SK-N-SH treated with all-trans-retinoic acid at 6 μM for 48 hours (cell line): ENCODE measurements around the gene DTL.
"Not testable (repeated sequence)": the region's sequence is repeated elsewhere in the genome, so short reads cannot be mapped to it uniquely, and the experiment has no call there.

Source experiments
- ATAC-seq: fragments of 200-7000 bp; cut with Tn5 transposase; 3 replicates; pipeline ENCODE4 v1.9.1; 2020; ENCODE audit warnings: mild to moderate bottlenecking, moderate library complexity
- ARNTL ChIP-seq: fragments of 450-650 bp; formaldehyde crosslinking; IDR thresholded peaks from 2 replicates; pipeline ENCODE4 v1.5.0; 2020; ENCODE audit warnings: low read depth, mild to moderate bottlenecking, moderate library complexity, borderline replicate concordance
- BACH2 ChIP-seq: fragments of 250-450 bp; sonication (Bioruptor Pico); IDR thresholded peaks from 2 replicates; pipeline ENCODE4 v1.9.0; 2021; ENCODE audit warnings: mild to moderate bottlenecking, borderline replicate concordance
- CSDC2 ChIP-seq: fragments of 250-450 bp; sonication (Bioruptor Pico); IDR thresholded peaks from 2 replicates; pipeline ENCODE4 v1.5.0; 2020; ENCODE audit warnings: mild to moderate bottlenecking, moderate library complexity
- ESRRG ChIP-seq: fragments of 250-450 bp; sonication (Bioruptor Pico); IDR thresholded peaks from 2 replicates; pipeline ENCODE4 v1.6.1; 2021; ENCODE audit warnings: mild to moderate bottlenecking
- GLIS3 ChIP-seq: fragments of 250-450 bp; sonication (Bioruptor Pico); IDR thresholded peaks from 2 replicates; pipeline ENCODE4 v1.5.0; 2020; ENCODE audit warnings: mild to moderate bottlenecking, moderate library complexity
- OSR1 ChIP-seq: fragments of 250-450 bp; sonication (Bioruptor Pico); IDR thresholded peaks from 2 replicates; pipeline ENCODE4 v1.8.0; 2022; ENCODE audit warnings: moderate library complexity, mild to moderate bottlenecking, inconsistent platforms
- SNAI2 ChIP-seq: fragments of 250-450 bp; sonication (Bioruptor Pico); IDR thresholded peaks from 2 replicates; pipeline ENCODE4 v1.5.0; 2020; ENCODE audit warnings: mild to moderate bottlenecking, moderate library complexity
- TCF4 ChIP-seq: fragments of 250-450 bp; sonication (Bioruptor Pico); IDR thresholded peaks from 2 replicates; pipeline ENCODE4 v1.8.0; 2021; ENCODE audit warnings: mild to moderate bottlenecking, moderate library complexity, borderline replicate concordance
- TOX ChIP-seq: fragments of 250-450 bp; sonication (Bioruptor Pico); IDR thresholded peaks from 2 replicates; pipeline ENCODE4 v1.8.0; 2021; ENCODE audit warnings: mild to moderate bottlenecking, moderate library complexity, borderline replicate concordance
- ZC3H10 ChIP-seq: fragments of 250-450 bp; sonication (Bioruptor Pico); IDR thresholded peaks from 2 replicates; pipeline ENCODE4 v1.5.1; 2021; ENCODE audit warnings: mild to moderate bottlenecking, moderate library complexity
- ZFP30 ChIP-seq: fragments of 450-650 bp; formaldehyde crosslinking; IDR thresholded peaks from 2 replicates; pipeline ENCODE4 v1.5.0; 2022; ENCODE audit warnings: mild to moderate bottlenecking, moderate library complexity
- TF ChIP-seq, protein P1 (sequence below): fragments of 250-450 bp; sonication (Bioruptor Pico); IDR thresholded peaks from 2 replicates; pipeline ENCODE4 v1.8.0; 2021; ENCODE audit warnings: low read depth, mild to moderate bottlenecking, moderate library complexity, borderline replicate concordance
- TF ChIP-seq, protein P2 (sequence below): fragments of 250-450 bp; sonication (Bioruptor Pico); IDR thresholded peaks from 2 replicates; pipeline ENCODE4 v1.8.0; 2020; ENCODE audit warnings: mild to moderate bottlenecking, moderate library complexity, borderline replicate concordance
- TF ChIP-seq, protein P3 (sequence below): fragments of 250-450 bp; sonication (Bioruptor Pico); IDR thresholded peaks from 2 replicates; pipeline ENCODE4 v1.5.0; 2020; ENCODE audit warnings: mild to moderate bottlenecking, moderate library complexity
- TF ChIP-seq, protein P4 (sequence below): fragments of 250-450 bp; sonication (Bioruptor Pico); IDR thresholded peaks from 2 replicates; pipeline ENCODE4 v1.5.1; 2020; ENCODE audit warnings: low read depth, mild to moderate bottlenecking, moderate library complexity

The DTL gene, protein sequence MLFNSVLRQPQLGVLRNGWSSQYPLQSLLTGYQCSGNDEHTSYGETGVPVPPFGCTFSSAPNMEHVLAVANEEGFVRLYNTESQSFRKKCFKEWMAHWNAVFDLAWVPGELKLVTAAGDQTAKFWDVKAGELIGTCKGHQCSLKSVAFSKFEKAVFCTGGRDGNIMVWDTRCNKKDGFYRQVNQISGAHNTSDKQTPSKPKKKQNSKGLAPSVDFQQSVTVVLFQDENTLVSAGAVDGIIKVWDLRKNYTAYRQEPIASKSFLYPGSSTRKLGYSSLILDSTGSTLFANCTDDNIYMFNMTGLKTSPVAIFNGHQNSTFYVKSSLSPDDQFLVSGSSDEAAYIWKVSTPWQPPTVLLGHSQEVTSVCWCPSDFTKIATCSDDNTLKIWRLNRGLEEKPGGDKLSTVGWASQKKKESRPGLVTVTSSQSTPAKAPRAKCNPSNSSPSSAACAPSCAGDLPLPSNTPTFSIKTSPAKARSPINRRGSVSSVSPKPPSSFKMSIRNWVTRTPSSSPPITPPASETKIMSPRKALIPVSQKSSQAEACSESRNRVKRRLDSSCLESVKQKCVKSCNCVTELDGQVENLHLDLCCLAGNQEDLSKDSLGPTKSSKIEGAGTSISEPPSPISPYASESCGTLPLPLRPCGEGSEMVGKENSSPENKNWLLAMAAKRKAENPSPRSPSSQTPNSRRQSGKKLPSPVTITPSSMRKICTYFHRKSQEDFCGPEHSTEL

DNA sequence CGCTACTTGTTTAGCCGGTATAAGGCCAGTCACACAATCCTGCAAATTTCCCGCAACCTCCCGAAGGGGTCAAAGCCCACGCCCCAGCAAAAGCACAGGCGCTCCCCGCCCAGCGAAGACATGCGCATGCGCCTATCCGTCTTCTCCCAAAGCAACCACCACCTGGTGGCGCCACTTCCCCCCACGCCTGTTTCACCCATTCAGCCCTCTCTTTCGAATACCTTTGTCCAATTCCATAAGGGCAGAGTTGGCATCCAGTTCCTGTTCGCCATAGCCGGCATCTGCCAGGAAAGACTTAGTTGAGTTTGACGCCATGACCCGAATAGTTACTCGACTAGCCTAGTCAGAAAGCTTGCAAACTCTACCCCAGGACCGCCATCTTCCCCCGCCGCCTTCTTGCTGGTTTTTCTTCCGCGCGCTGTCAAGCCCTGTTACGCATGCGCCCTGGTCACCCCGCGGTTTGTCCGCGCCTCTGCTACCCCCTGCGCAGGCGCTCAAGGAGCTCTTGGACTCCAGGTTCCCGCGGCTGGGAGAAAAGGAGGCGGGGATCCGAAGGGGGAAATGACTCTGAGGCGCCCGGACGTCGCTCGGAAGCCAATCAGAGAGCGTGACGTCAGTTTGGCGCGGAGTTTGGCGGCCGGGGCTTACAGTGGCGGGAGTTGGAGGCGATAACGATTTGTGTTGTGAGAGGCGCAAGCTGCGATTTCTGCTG, at the start of gene DTL, which contains the start of gene INTS7:
Gene DTL, plus strand, starts transcription at position 626 of the 712 bp plus-strand sequence. CDS start 143 bp downstream, outside the sequence.
Gene INTS7, minus strand, starts transcription at position 435 of the 712 bp plus-strand sequence. Its CDS starts 120 bp downstream, at position 315.
- ATAC-seq, result peak; percentile 83
- TF ChIP-seq CSDC2 (CRISPR knock-in tag) (no peak), ZFP30 (no peak)
- TF ChIP-seq, protein P1, sequence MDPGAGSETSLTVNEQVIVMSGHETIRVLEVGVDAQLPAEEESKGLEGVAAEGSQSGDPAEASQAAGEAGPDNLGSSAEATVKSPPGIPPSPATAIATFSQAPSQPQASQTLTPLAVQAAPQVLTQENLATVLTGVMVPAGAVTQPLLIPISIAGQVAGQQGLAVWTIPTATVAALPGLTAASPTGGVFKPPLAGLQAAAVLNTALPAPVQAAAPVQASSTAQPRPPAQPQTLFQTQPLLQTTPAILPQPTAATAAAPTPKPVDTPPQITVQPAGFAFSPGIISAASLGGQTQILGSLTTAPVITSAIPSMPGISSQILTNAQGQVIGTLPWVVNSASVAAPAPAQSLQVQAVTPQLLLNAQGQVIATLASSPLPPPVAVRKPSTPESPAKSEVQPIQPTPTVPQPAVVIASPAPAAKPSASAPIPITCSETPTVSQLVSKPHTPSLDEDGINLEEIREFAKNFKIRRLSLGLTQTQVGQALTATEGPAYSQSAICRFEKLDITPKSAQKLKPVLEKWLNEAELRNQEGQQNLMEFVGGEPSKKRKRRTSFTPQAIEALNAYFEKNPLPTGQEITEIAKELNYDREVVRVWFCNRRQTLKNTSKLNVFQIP (CRISPR knock-in tag), result peak; percentile 69; the same call in 1 of the 2 replicates

DNA sequence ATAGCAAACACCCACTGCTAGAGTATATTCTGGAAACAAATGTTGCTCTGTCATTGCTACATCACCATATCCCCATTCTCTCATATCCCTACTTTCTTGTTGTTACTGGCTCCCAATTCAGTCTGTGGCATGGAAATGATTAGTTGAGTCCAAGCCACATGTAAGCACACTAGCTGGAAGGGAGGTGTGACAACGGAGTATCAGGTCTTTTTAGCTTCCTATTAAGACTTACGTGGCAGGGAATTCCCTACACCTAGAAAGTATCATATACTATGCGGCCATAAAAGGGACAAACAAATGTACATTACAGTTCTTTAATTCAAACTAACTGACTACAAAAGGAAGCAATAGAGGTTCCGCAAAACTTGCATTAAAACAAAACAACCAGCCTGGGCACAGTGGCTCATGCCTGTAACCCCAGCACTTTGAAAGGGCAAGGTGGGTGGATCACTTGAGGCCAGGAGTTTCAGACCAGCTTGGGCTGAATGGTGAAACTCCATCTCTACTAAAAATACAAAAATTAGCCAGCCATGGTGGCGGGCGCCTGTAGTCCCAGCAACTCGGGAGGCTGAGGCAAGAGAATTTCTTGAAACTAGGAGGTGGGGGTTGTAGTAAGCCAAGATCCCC, 48.8 kb upstream of the DTL start:
- TF ChIP-seq ARNTL (CRISPR knock-in tag) (no peak), ZC3H10 (CRISPR knock-in tag) (no peak), SNAI2 (CRISPR knock-in tag) (no peak), TOX (CRISPR knock-in tag) (no peak), TCF4 (CRISPR knock-in tag) (no peak)
- TF ChIP-seq, protein P2, sequence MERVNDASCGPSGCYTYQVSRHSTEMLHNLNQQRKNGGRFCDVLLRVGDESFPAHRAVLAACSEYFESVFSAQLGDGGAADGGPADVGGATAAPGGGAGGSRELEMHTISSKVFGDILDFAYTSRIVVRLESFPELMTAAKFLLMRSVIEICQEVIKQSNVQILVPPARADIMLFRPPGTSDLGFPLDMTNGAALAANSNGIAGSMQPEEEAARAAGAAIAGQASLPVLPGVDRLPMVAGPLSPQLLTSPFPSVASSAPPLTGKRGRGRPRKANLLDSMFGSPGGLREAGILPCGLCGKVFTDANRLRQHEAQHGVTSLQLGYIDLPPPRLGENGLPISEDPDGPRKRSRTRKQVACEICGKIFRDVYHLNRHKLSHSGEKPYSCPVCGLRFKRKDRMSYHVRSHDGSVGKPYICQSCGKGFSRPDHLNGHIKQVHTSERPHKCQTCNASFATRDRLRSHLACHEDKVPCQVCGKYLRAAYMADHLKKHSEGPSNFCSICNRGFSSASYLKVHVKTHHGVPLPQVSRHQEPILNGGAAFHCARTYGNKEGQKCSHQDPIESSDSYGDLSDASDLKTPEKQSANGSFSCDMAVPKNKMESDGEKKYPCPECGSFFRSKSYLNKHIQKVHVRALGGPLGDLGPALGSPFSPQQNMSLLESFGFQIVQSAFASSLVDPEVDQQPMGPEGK, result no peak
- no peak for ATAC-seq

DNA sequence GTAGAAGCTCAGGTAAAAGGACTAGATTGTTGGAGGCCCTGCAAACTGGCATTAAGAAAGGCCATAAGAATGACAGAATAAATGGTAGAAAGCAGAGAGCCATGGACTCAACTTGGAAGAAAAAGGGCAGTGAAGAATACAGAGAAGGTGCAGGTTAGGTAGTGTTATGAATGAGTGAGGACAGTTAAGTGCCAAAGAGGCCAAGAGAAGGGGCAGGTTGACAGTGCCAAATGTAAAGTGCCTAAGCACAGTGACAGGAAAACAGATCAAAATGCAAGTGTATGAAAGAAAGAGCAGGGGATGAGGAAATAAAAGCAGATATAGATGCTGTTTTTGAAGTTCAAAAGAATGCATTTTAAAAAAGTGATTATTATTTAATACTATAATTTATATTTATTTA, 43.9 kb upstream of the DTL start:
- no peak for ATAC-seq
- TF ChIP-seq TCF4 (CRISPR knock-in tag) (no peak), BACH2 (CRISPR knock-in tag) (no peak), CSDC2 (CRISPR knock-in tag) (no peak)
- TF ChIP-seq, protein P1 (CRISPR knock-in tag), result no peak

DNA sequence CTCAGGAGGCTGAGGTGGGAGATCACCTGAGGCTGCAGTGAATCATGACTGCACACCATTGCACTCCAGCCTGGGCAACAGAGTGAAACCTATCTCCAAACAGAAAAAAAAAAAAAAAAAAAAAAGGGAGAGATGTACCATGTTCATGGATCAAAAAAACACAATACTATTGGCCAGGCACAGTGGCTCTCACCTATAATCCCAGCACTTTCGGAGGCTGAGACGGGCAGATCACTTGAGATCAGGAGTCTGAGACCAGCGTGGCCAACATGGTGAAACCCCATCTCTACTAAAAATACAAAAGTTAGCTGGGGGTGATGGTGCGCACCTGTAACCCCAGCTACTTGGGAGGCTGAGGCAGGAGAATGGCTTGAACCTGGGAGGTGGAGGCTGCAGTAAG, 38.1 kb upstream of the DTL start:
- ATAC-seq, result not testable (repeated sequence)

DNA sequence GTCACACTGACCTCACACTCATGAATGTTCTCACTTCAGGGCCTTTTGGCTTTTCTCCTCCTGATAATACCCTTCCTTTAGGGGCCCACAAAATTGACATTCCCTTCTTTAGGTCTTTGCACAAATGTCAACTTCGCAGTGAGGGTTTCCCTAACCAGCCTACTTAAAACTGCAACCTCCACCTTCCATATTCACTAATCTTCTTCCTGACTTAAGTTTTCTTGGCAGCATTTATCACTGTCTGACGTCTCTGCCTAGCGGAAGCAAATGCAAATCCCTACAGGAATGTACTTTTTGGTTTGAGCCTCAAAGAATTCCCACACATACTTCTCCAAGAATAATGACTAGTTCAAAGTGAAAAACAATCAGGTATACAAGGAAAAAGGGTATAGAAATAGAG, 33.0 kb upstream of the DTL start:
- TF ChIP-seq, protein P3, sequence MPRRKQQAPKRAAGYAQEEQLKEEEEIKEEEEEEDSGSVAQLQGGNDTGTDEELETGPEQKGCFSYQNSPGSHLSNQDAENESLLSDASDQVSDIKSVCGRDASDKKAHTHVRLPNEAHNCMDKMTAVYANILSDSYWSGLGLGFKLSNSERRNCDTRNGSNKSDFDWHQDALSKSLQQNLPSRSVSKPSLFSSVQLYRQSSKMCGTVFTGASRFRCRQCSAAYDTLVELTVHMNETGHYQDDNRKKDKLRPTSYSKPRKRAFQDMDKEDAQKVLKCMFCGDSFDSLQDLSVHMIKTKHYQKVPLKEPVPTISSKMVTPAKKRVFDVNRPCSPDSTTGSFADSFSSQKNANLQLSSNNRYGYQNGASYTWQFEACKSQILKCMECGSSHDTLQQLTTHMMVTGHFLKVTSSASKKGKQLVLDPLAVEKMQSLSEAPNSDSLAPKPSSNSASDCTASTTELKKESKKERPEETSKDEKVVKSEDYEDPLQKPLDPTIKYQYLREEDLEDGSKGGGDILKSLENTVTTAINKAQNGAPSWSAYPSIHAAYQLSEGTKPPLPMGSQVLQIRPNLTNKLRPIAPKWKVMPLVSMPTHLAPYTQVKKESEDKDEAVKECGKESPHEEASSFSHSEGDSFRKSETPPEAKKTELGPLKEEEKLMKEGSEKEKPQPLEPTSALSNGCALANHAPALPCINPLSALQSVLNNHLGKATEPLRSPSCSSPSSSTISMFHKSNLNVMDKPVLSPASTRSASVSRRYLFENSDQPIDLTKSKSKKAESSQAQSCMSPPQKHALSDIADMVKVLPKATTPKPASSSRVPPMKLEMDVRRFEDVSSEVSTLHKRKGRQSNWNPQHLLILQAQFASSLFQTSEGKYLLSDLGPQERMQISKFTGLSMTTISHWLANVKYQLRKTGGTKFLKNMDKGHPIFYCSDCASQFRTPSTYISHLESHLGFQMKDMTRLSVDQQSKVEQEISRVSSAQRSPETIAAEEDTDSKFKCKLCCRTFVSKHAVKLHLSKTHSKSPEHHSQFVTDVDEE (CRISPR knock-in tag), result no peak
- TF ChIP-seq ARNTL (CRISPR knock-in tag) (no peak), ESRRG (CRISPR knock-in tag) (no peak), ZC3H10 (CRISPR knock-in tag) (no peak), OSR1 (no peak), GLIS3 (CRISPR knock-in tag) (no peak), CSDC2 (CRISPR knock-in tag) (no peak), TOX (CRISPR knock-in tag) (no peak)
- TF ChIP-seq, protein P4, sequence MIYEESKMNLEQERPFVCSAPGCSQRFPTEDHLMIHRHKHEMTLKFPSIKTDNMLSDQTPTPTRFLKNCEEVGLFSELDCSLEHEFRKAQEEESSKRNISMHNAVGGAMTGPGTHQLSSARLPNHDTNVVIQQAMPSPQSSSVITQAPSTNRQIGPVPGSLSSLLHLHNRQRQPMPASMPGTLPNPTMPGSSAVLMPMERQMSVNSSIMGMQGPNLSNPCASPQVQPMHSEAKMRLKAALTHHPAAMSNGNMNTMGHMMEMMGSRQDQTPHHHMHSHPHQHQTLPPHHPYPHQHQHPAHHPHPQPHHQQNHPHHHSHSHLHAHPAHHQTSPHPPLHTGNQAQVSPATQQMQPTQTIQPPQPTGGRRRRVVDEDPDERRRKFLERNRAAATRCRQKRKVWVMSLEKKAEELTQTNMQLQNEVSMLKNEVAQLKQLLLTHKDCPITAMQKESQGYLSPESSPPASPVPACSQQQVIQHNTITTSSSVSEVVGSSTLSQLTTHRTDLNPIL (CRISPR knock-in tag), result no peak

More for the DNA sequence above, 33.0 kb upstream of the DTL start:
- ATAC-seq, result no peak
